DND-41 (cell line): ENCODE data around the gene DOP1B.

Experiments used
- ATAC-seq: fragments of 200-7000 bp; cut with Tn5 transposase; 3 replicates; pipeline ENCODE4 v1.9.1; 2021; ENCODE audit warnings: low read depth; ENCODE audit not compliant: insufficient read depth
- DNase-seq: peaks from one replicate; pipeline ENCODE4 v3.0.0-alpha.2; 2020
- H2AFZ ChIP-seq: 2 replicates; pipeline ENCODE4 v1.6.0; 2012; ENCODE audit warnings: low read depth, low read length
- H3K27ac ChIP-seq: 2 replicates; pipeline ENCODE4 v1.5.1; 2012; ENCODE audit warnings: low read length, inconsistent platforms
- H3K27me3 ChIP-seq: fragments of 200-600 bp; sonication (generic); 2 replicates; pipeline ENCODE4 v1.6.0; 2012; ENCODE audit warnings: low read length, mild to moderate bottlenecking, inconsistent platforms; ENCODE audit not compliant: insufficient read depth, poor library complexity
- H3K36me3 ChIP-seq: 2 replicates; pipeline ENCODE4 v1.5.1; 2012; ENCODE audit warnings: low read length, inconsistent platforms; ENCODE audit not compliant: insufficient read depth
- H3K4me1 ChIP-seq: 2 replicates; pipeline ENCODE4 v1.5.1; 2012; ENCODE audit warnings: mild to moderate bottlenecking, low read length; ENCODE audit not compliant: insufficient read depth
- H3K4me2 ChIP-seq: 2 replicates; pipeline ENCODE4 v1.6.0; 2012; ENCODE audit warnings: mild to moderate bottlenecking, moderate library complexity, low read length, inconsistent platforms; ENCODE audit not compliant: insufficient read depth
- H3K4me3 ChIP-seq, 2 experiments: fragments of 200-600 bp in 1 of 2; shearing (Covaris generic) in 1 of 2; 2 replicates each; pipeline ENCODE4 v1.5.1; 2012 to 2016; ENCODE audit warnings: inconsistent platforms in 2 of 2, low read length in 2 of 2, mild to moderate bottlenecking in 2 of 2, low read depth in 1 of 2, moderate library complexity in 1 of 2
- H3K79me2 ChIP-seq: 2 replicates; pipeline ENCODE4 v1.6.0; 2012; ENCODE audit warnings: low read length, inconsistent platforms; ENCODE audit not compliant: insufficient read depth
- H3K9ac ChIP-seq: 2 replicates; pipeline ENCODE4 v1.6.0; 2012; ENCODE audit warnings: low read depth, mild to moderate bottlenecking, inconsistent platforms, low read length, moderate library complexity
- H3K9me3 ChIP-seq: 2 replicates; pipeline ENCODE4 v1.5.1; 2012; ENCODE audit warnings: low read length, moderate library complexity, mild to moderate bottlenecking, inconsistent platforms; ENCODE audit not compliant: insufficient read depth, severe bottlenecking
- H4K20me1 ChIP-seq: 2 replicates; pipeline ENCODE4 v1.6.0; 2012; ENCODE audit warnings: low read length; ENCODE audit not compliant: insufficient read depth
- EZH2 ChIP-seq: IDR thresholded peaks from 3 replicates; pipeline ENCODE4 v1.6.1; 2012; ENCODE audit warnings: borderline replicate concordance, low read depth, mild to moderate bottlenecking, moderate library complexity, low read length, inconsistent platforms; ENCODE audit not compliant: severe bottlenecking
- TF ChIP-seq, protein P1 (sequence below): IDR thresholded peaks from 2 replicates; pipeline ENCODE4 v1.5.1; 2012; ENCODE audit warnings: borderline replicate concordance, low read length, moderate library complexity, mild to moderate bottlenecking; ENCODE audit not compliant: poor library complexity, severe bottlenecking; ENCODE audit errors: extremely low read depth

Gene DOP1B

GRCh38 chr21:36171741-36172331 is 15.2 kb downstream of the DOP1B start:
- Histone ChIP-seq H3K27ac (no peak overlapping the region), H3K4me2 (no peak overlapping the region), H2AFZ (no peak overlapping the region), H3K4me3 (no peak overlapping the region), H3K4me1 (no peaks in the 10 kb centered on the region), H3K36me3 (peaks cover 20% of the 10 kb centered on the region), H3K79me2 (no peaks in the 10 kb centered on the region), H3K27me3 (no peaks in the 10 kb centered on the region), H3K9me3 (no peaks in the 10 kb centered on the region), H3K9ac (no peak overlapping the region), H4K20me1 (no peaks in the 10 kb centered on the region)
- DNase-seq (no peak), ATAC-seq (no peak)
- TF ChIP-seq, protein P1, sequence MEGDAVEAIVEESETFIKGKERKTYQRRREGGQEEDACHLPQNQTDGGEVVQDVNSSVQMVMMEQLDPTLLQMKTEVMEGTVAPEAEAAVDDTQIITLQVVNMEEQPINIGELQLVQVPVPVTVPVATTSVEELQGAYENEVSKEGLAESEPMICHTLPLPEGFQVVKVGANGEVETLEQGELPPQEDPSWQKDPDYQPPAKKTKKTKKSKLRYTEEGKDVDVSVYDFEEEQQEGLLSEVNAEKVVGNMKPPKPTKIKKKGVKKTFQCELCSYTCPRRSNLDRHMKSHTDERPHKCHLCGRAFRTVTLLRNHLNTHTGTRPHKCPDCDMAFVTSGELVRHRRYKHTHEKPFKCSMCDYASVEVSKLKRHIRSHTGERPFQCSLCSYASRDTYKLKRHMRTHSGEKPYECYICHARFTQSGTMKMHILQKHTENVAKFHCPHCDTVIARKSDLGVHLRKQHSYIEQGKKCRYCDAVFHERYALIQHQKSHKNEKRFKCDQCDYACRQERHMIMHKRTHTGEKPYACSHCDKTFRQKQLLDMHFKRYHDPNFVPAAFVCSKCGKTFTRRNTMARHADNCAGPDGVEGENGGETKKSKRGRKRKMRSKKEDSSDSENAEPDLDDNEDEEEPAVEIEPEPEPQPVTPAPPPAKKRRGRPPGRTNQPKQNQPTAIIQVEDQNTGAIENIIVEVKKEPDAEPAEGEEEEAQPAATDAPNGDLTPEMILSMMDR: no peak
- TF ChIP-seq EZH2: no peak

DNA sequence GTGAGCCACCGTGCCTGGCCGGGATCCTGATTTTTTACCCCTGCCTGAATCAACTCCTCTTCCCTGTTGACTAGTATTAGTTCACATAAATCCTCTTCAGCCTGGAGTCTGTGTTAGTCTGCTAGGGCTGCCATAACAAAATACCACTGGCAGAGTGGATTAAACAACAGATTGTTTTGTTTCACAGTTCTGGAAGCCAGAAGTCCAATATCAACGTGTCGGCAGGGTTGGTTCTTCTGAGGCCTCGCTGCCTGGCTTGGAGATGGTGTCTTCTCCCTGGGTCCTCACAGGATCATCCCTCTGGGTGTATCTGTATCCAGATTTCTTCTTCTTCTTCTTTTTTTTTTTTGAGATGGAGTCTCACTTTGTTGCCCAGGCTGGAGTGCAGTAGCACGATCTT is 18.2 kb downstream of the DOP1B start:
- no peak overlapping the region for H3K9ac ChIP-seq
- TF ChIP-seq, protein P1: no peak
- TF ChIP-seq EZH2: no peak
- DNase-seq (no peak), ATAC-seq (no peak)
- no peak overlapping the region for H3K4me3 ChIP-seq
- H3K4me2 ChIP-seq: no peak overlapping the region
- no peaks in the 10 kb centered on the region for H3K4me1 ChIP-seq
- H3K27ac ChIP-seq: no peak overlapping the region
- no peaks in the 10 kb centered on the region for H3K27me3 ChIP-seq
- H3K79me2 ChIP-seq: no peaks in the 10 kb centered on the region
- no peaks in the 10 kb centered on the region for H4K20me1 ChIP-seq
- peaks cover 2% of the 10 kb centered on the region for H3K36me3 ChIP-seq
- H2AFZ ChIP-seq: no peak overlapping the region
- H3K9me3 ChIP-seq: no peaks in the 10 kb centered on the region

DNA sequence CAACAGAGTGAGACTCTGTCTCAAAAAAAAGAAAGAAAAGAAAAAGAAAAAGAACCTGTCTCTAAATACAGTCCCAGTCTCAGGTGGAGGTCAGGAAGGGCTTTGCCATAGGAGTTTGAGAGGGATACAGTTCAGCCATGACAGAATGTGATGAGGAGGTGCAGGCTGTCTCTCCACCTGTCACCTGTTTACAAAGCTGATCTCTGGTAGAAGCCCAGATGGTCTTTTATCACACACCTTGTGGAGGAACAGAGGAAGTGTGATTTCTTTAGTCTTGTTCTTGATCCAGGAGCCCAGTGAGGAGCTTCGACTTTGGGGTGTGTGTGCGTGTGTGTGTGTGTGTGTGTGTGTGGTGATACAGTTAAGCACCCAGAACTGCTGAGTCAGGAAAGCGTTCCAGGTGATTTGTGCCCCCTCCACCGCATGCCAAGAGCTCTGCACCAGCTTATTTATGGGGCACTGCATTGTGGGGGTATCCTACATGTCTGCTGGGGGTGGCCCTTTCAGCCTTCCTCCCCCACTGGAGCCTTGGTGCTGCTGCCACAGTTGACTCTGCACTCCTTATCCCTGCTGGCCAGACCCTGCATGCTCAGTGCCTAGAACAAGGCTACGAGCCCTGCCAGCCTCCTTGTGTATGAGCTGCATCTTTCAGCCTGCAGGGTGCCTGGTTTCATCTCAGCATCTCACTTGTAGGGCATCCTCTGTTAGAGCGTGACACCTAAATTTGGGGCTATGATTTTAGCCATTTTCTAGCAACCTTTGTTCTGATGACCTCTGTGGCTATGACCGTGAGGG is 19.3 kb downstream of the DOP1B start:
- no peak overlapping the region for H3K4me2 ChIP-seq
- no peaks in the 10 kb centered on the region for H3K9me3 ChIP-seq
- H4K20me1 ChIP-seq: no peaks in the 10 kb centered on the region
- H3K36me3 ChIP-seq: no peaks in the 10 kb centered on the region
- H3K27ac ChIP-seq: no peak overlapping the region
- H2AFZ ChIP-seq: no peak overlapping the region
- H3K9ac ChIP-seq: no peak overlapping the region
- no peaks in the 10 kb centered on the region for H3K4me1 ChIP-seq
- DNase-seq: no peak
- no peaks in the 10 kb centered on the region for H3K27me3 ChIP-seq
- no peaks in the 10 kb centered on the region for H3K79me2 ChIP-seq
- no peak for TF ChIP-seq EZH2
- TF ChIP-seq, protein P1: no peak
- ATAC-seq: no peak
- no peak overlapping the region for H3K4me3 ChIP-seq
